HCT116 (cell line): ENCODE measurements around the gene CEP170B. TPM values are rescaled to one million over a fixed set of nuclear protein-coding genes. Genes with fewer than 3 reads are reported as not detected.

Experiments
- ATAC-seq: fragments of 200-7000 bp; cut with Tn5 transposase; 2 replicates; pipeline ENCODE4 v1.9.1; 2020; ENCODE audit warnings: mild to moderate bottlenecking, moderate library complexity
- BruUV-seq: library from RNA; stranded (reverse); fragments of 400-500 nt; replicated peaks from 2 replicates; lab custom pipeline; 2021; lab: Mats Ljungman, UMichigan
- CTCF ChIA-PET: fragments of 300-600 bp; sonication (Branson Sonifier 250); formaldehyde crosslinking; loops from one replicate; lab custom pipeline; 2021; ENCODE audit warnings: antibody characterized with exemption; lab: Charles Lee
- POLR2A ChIA-PET: fragments of 300-600, 350-600 bp; sonication (Branson Sonifier 250); formaldehyde crosslinking; loops from one replicate; lab custom pipeline; 2021; ENCODE audit warnings: antibody characterized with exemption; lab: Charles Lee
- RAD21 ChIA-PET, 2 experiments: fragments of 300-600 bp; sonication (Branson Sonifier 250); formaldehyde crosslinking; loops; one replicate each; lab custom pipeline; 2023; ENCODE audit warnings: low total read pairs in 2 of 2; ENCODE audit not compliant: uncharacterized antibody in 2 of 2, unreplicated experiment in 2 of 2, low non-redundant PET in 1 of 2; lab: Charles Lee
- DNase-seq: peaks from one replicate; pipeline ENCODE4 v3.0.0-alpha.2; 2010; ENCODE audit warnings: low read depth, low spot score
- H2AFZ ChIP-seq: fragments of 200-600 bp; shearing (Covaris generic), sonication (generic); 2 replicates; pipeline ENCODE4 v1.6.1; 2017; ENCODE audit warnings: low read depth, mixed run types, mixed read lengths, antibody characterized with exemption, low read length; ENCODE audit not compliant: poor library complexity, severe bottlenecking
- H3K27ac ChIP-seq: 2 replicates; pipeline ENCODE4 v1.5.1; 2012; ENCODE audit warnings: low read depth, low read length
- H3K27me3 ChIP-seq: fragments of 200-600 bp; sonication (generic); 2 replicates; pipeline ENCODE4 v1.6.1; 2016; ENCODE audit warnings: mixed run types, low read length, mixed read lengths; ENCODE audit not compliant: insufficient read depth
- H3K36me3 ChIP-seq, 2 experiments: fragments of 200-500 bp in 1 of 2; fragments of 200-600 bp in 1 of 2; sonication (Bioruptor generic) in 1 of 2; sonication (generic) in 1 of 2; 2 replicates each; pipeline versions ENCODE4 v1.5.1 to v1.6.1; 2014 to 2016; ENCODE audit warnings: low read length in 2 of 2, inconsistent platforms in 1 of 2, mixed read lengths in 1 of 2, mixed run types in 1 of 2; ENCODE audit not compliant: insufficient read depth in 2 of 2, control insufficient read depth in 1 of 2
- H3K4me1 ChIP-seq, 2 experiments: fragments of 200-600 bp in 1 of 2; sonication (generic) in 1 of 2; 2 replicates each; pipeline versions ENCODE4 v1.5.1 to v1.6.1; 2012 to 2017; ENCODE audit warnings: low read length in 2 of 2, inconsistent platforms in 1 of 2, mild to moderate bottlenecking in 1 of 2, mixed read lengths in 1 of 2, mixed run types in 1 of 2, moderate library complexity in 1 of 2; ENCODE audit not compliant: insufficient read depth in 2 of 2, control insufficient read depth in 1 of 2
- H3K4me2 ChIP-seq: fragments of 200-600 bp; sonication (generic); 2 replicates; pipeline ENCODE4 v1.6.1; 2017; ENCODE audit warnings: mixed run types, low read length, mixed read lengths
- H3K4me3 ChIP-seq, 2 experiments: fragments of 200-600 bp in 1 of 2; sonication (generic) in 1 of 2; replicated peaks in 1 of 2; 2 replicates each; pipeline ENCODE4 v1.5.1; 2011 to 2016; ENCODE audit warnings: low read length in 2 of 2, control low read depth in 1 of 2, low read depth in 1 of 2, mild to moderate bottlenecking in 1 of 2, mixed read lengths in 1 of 2, mixed run types in 1 of 2
- H3K79me2 ChIP-seq: fragments of 200-600 bp; sonication (generic); 2 replicates; pipeline ENCODE4 v1.6.1; 2017; ENCODE audit warnings: mild to moderate bottlenecking, mixed run types, low read length, moderate library complexity, mixed read lengths; ENCODE audit not compliant: insufficient read depth
- H3K9ac ChIP-seq: fragments of 200-600 bp; sonication (generic); 2 replicates; pipeline ENCODE4 v1.6.1; 2016; ENCODE audit warnings: low read length, mixed read lengths
- H3K9me2 ChIP-seq: fragments of 200-600 bp; sonication (generic), shearing (Covaris generic); 2 replicates; pipeline ENCODE4 v1.6.1; 2017; ENCODE audit warnings: mixed run types, mild to moderate bottlenecking, moderate library complexity; ENCODE audit not compliant: insufficient read depth
- H3K9me3 ChIP-seq, 2 experiments: fragments of 200-500 bp in 1 of 2; fragments of 200-600 bp in 1 of 2; sonication (Bioruptor generic) in 1 of 2; sonication (generic) in 1 of 2; 2 replicates each; pipeline ENCODE4 v1.6.1; 2014 to 2017; ENCODE audit warnings: low read length in 2 of 2, mixed read lengths in 2 of 2, inconsistent platforms in 1 of 2, low read depth in 1 of 2, mild to moderate bottlenecking in 1 of 2, mixed run types in 1 of 2, moderate library complexity in 1 of 2; ENCODE audit not compliant: control insufficient read depth in 1 of 2, insufficient read depth in 1 of 2
- H4K20me1 ChIP-seq: fragments of 200-600 bp; sonication (generic), shearing (Covaris generic); 2 replicates; pipeline ENCODE4 v1.6.1; 2017; ENCODE audit warnings: mixed run types, mild to moderate bottlenecking, moderate library complexity; ENCODE audit not compliant: insufficient read depth
- ATF3 ChIP-seq: IDR thresholded peaks from 2 replicates; pipeline ENCODE4 v1.6.1; 2012
- CBX3 ChIP-seq: IDR thresholded peaks from 2 replicates; pipeline ENCODE4 v1.6.1; 2012; ENCODE audit warnings: low read depth
- CEBPB ChIP-seq: IDR thresholded peaks from 2 replicates; pipeline ENCODE4 v1.6.1; 2012; ENCODE audit warnings: low read depth
- CTCF ChIP-seq, 3 experiments: fragments of 200-600 bp in 1 of 3; sonication (generic) in 1 of 3; IDR thresholded peaks in 2 of 3; conservative IDR thresholded peaks in 1 of 3; 2 replicates each; pipeline ENCODE4 v1.5.1; 2012 to 2017; ENCODE audit warnings: low read depth in 2 of 3, low read length in 2 of 3, antibody characterized with exemption in 1 of 3, borderline replicate concordance in 1 of 3, control low read depth in 1 of 3, mild to moderate bottlenecking in 1 of 3, mixed read lengths in 1 of 3, mixed run types in 1 of 3, moderate library complexity in 1 of 3; ENCODE audit not compliant: insufficient read depth in 1 of 3
- EGR1 ChIP-seq: IDR thresholded peaks from 2 replicates; pipeline ENCODE4 v1.6.1; 2012; ENCODE audit warnings: low read depth
- ELF1 ChIP-seq: IDR thresholded peaks from 2 replicates; pipeline ENCODE4 v1.6.1; 2012; ENCODE audit warnings: low read depth, borderline replicate concordance
- EZH2 ChIP-seq: fragments of 200-600 bp; sonication (generic); IDR thresholded peaks from 2 replicates; pipeline ENCODE4 v1.6.1; 2017; ENCODE audit warnings: antibody characterized with exemption, mixed run types
- POLR2AphosphoS5 ChIP-seq: IDR thresholded peaks from 2 replicates; pipeline ENCODE4 v1.6.1; 2011; ENCODE audit warnings: mild to moderate bottlenecking, low read depth, low read length, moderate library complexity
- RAD21 ChIP-seq: IDR thresholded peaks from 2 replicates; pipeline ENCODE4 v1.6.1; 2012; ENCODE audit warnings: low read depth, mild to moderate bottlenecking
- REST ChIP-seq: IDR thresholded peaks from 2 replicates; pipeline ENCODE4 v1.6.1; 2012; ENCODE audit warnings: low read depth
- SIN3A ChIP-seq: IDR thresholded peaks from 2 replicates; pipeline ENCODE4 v1.6.1; 2012; ENCODE audit warnings: low read depth
- SP1 ChIP-seq: IDR thresholded peaks from 2 replicates; pipeline ENCODE4 v1.6.1; 2012; ENCODE audit warnings: low read depth
- SRF ChIP-seq: IDR thresholded peaks from 2 replicates; pipeline ENCODE4 v1.6.1; 2012; ENCODE audit warnings: low read depth
- YY1 ChIP-seq: IDR thresholded peaks from 2 replicates; pipeline ENCODE4 v1.6.1; 2011; ENCODE audit warnings: low read length, low read depth, moderate library complexity, mild to moderate bottlenecking; ENCODE audit not compliant: insufficient replicate concordance; ENCODE audit errors: extremely low read depth
- ZBTB33 ChIP-seq: IDR thresholded peaks from 2 replicates; pipeline ENCODE4 v1.6.1; 2011; ENCODE audit warnings: mild to moderate bottlenecking, low read length, moderate library complexity; ENCODE audit not compliant: insufficient replicate concordance; ENCODE audit errors: extremely low read depth
- ZFX ChIP-seq: fragments of 450-650 bp; IDR thresholded peaks from 2 replicates; pipeline ENCODE4 v1.6.1; 2017
- ZNF274 ChIP-seq: fragments of 200-500 bp; sonication (Bioruptor generic); IDR thresholded peaks from 2 replicates; pipeline ENCODE4 v1.6.1; 2014; ENCODE audit warnings: mild to moderate bottlenecking, low read depth, low read length, inconsistent platforms
- intact Hi-C: fragments of 100-400 bp; cut with micrococcal nuclease; formaldehyde crosslinking; loops from 2 replicates; pipeline ENCODE4 v1.10.0; 2022
- total RNA-seq: library from RNA; stranded (reverse); gene quantifications from one replicate; pipeline ENCODE4 v1.2.1, GENCODE V29; 2021; ENCODE audit not compliant: unreplicated experiment

Gene CEP170B
- total RNA-seq, 1 experiment from 2014 or later: 45.9 TPM

- DNase-seq (no peak), ATAC-seq (no peak)
- no peak for TF ChIP-seq RAD21
- no peak for TF ChIP-seq CEBPB
- no peak for TF ChIP-seq YY1
- TF ChIP-seq ZNF274: no peak
- no peak for TF ChIP-seq ZBTB33
- no peak for TF ChIP-seq CTCF (IDR thresholded peaks at IDR 0.05 in 2 of 3, conservative IDR thresholded peaks at IDR 0.05 in 1 of 3; ENCODE audit: borderline replicate concordance in 1 of 3, insufficient read depth in 1 of 3, low read depth in 2 of 3, low read length in 2 of 3)
- no peak for TF ChIP-seq SIN3A
- no peak for TF ChIP-seq EZH2
- no peak for TF ChIP-seq ATF3
- no peak for TF ChIP-seq EGR1
- no peak for TF ChIP-seq SP1
- no peak for TF ChIP-seq SRF
- no peak for TF ChIP-seq ZFX
- TF ChIP-seq POLR2AphosphoS5: no peak
- no peak for TF ChIP-seq ELF1
- no peak for TF ChIP-seq CBX3
- no peak for TF ChIP-seq REST
- Histone ChIP-seq H3K9ac (no peak within 1 kb of the TSS), H3K4me2 (no peak within 1 kb of the TSS), H3K27me3 (no peaks in the 10 kb centered on the region), H3K79me2 (no peaks in the 10 kb centered on the region), H3K9me2 (no peaks in the 10 kb centered on the region), H3K36me3 (no peaks in the 10 kb centered on the region), H2AFZ (no peak within 1 kb of the TSS), H3K9me3 (peaks cover 0 to 8% of the 10 kb centered on the region in 2 experiments; a peak in 1 of 4 replicates), H3K4me1 (no peaks in the 10 kb centered on the region), H3K27ac (no peak within 1 kb of the TSS), H4K20me1 (no peaks in the 10 kb centered on the region), H3K4me3 (no peak within 1 kb of the TSS)
- BruUV-seq: no TSS peak
- ChIA-PET CTCF (interaction anchor here (1.0 kb wide), 1 partner anchor 8 kb away, joined by 3 read pairs; no protein-coding TSS in a partner anchor), POLR2A (no interaction called here), RAD21 (no interaction called here)
- intact Hi-C loops: no loop called here
Observed at GRCh38 chr14:104924421-104925213, 59.5 kb downstream of the CEP170B start, which contains the start of gene PLD4. Gene PLD4, plus strand, starts transcription at chr14:104924879. Its CDS starts 2,262 bp downstream, at chr14:104927141.
